AG09319 (cell line): Measurements from ENCODE around the gene B3GNT8.

ENCODE experiments used
- DNase-seq: peaks from one replicate; pipeline ENCODE4 v3.0.0-alpha.2; 2010; ENCODE audit warnings: low read depth; ENCODE audit errors: extremely low read depth
- TF ChIP-seq, protein P1 (sequence below): IDR thresholded peaks from 2 replicates; pipeline ENCODE4 v1.5.1; 2011; ENCODE audit warnings: low read depth, mild to moderate bottlenecking, inconsistent platforms, low read length, moderate library complexity

The B3GNT8 gene

DNA sequence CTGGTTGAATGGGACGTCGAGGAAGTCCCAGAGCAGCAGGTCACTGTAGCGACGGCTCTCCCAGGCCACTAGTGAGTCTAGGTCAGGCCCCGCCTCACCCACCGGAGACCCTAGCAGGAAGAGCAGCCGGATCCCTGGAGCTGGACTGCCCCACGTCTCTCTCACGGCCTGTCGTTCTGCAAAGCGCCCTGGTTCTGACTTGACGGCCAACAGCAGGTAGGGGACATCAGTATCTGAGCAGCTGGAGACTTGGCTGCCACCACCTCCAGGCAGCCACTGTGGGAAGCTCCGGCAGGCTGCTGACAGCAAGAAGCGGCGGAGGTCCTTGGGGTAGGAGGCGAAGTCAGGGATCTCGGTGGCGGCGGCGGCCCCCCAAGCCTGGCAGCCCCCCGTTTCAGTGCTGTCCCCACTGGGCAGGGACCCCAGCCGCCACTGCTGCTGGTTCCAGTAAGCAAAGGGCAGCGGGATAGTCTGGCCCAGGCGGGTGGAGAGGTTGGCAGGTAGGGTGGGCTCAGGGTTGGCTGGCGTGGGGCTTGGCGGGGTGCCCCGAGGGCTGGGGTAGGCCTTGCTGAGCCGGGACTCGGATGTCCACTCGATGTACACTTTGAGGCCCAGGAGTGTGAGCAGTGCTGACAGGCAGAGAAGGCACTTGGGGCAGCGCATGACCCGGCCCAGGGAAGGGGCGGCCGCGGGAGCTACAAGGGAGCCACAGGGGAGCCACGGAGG is 895 bp downstream of the B3GNT8 start:
- TF ChIP-seq, protein P1, sequence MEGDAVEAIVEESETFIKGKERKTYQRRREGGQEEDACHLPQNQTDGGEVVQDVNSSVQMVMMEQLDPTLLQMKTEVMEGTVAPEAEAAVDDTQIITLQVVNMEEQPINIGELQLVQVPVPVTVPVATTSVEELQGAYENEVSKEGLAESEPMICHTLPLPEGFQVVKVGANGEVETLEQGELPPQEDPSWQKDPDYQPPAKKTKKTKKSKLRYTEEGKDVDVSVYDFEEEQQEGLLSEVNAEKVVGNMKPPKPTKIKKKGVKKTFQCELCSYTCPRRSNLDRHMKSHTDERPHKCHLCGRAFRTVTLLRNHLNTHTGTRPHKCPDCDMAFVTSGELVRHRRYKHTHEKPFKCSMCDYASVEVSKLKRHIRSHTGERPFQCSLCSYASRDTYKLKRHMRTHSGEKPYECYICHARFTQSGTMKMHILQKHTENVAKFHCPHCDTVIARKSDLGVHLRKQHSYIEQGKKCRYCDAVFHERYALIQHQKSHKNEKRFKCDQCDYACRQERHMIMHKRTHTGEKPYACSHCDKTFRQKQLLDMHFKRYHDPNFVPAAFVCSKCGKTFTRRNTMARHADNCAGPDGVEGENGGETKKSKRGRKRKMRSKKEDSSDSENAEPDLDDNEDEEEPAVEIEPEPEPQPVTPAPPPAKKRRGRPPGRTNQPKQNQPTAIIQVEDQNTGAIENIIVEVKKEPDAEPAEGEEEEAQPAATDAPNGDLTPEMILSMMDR, result no peak
- DNase-seq, result no peak

DNA sequence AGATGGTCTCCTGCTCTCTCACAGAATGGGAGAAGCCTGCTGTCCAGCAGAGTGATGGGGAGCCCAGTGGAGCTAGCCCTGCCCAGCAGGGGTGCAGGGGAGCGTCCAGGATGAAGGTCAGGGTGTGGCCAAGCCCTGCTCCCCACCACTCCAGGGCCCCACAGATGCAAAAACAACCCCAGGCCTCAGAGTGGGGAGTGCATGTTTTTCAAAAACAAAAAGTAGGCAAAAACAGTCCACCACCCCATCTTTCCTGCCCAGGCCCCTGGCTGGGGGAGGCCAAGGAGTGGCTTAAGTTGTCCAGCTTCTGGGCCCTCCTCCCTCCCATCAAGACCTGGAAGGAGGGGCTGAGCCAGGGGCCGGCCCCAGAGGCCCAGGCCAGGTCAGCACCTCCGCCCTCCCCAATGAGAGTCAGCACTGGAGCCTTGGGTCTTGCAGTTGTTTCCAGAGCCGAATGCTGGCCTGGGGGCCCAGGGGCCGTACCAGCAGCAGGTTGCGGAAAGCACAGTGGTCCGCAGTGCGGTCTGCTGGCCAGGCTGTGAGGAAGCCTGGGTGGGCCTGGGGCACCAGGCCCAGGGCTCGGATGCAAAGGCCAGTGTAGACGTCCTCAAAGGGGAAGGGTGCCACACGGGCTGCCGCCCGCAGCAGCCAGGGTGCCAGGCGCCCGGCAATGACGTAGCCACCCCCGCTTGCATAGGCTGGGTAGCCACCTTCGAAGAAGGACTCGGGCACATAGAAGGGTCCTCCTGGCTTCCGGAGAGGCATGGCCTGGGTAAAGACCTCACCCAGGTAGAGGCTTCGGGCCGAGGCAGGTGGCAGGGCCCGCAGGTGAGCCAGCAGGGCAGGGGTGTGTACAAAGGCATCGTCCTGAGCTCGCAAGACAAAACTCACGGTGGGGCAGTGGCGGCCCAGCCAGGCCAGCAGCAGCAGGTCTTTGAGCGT is 1.7 kb downstream of the B3GNT8 start:
- TF ChIP-seq, protein P1, result no peak

DNA sequence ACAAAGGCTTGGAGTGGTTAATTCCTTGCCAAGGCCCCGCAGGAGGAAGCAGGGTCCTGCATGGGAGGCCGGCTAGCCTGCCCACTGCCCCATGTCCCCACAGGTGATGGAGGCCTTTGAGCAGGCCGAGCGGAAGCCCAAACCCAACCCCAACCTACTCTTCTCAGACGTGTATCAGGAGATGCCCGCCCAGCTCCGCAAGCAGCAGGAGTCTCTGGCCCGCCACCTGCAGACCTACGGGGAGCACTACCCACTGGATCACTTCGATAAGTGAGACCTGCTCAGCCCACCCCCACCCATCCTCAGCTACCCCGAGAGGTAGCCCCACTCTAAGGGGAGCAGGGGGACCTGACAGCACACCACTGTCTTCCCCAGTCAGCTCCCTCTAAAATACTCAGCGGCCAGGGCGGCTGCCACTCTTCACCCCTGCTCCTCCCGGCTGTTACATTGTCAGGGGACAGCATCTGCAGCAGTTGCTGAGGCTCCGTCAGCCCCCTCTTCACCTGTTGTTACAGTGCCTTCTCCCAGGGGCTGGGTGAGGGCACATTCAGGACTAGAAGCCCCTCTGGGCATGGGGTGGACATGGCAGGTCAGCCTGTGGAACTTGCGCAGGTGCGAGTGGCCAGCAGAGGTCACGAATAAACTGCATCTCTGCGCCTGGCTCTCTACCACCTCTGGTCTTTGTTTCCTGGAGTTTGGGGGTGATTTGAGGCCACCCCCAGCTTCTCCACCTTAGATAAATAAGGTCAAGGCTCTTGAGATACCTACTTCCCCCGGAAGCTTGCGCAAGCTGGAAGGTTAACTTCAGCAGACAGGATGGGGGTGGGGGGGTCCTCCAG is 2.6 kb downstream of the B3GNT8 start:
- DNase-seq, result no peak
- TF ChIP-seq, protein P1, result no peak

More for the DNA sequence above, 1.7 kb downstream of the B3GNT8 start:
- DNase-seq, result no peak

DNA sequence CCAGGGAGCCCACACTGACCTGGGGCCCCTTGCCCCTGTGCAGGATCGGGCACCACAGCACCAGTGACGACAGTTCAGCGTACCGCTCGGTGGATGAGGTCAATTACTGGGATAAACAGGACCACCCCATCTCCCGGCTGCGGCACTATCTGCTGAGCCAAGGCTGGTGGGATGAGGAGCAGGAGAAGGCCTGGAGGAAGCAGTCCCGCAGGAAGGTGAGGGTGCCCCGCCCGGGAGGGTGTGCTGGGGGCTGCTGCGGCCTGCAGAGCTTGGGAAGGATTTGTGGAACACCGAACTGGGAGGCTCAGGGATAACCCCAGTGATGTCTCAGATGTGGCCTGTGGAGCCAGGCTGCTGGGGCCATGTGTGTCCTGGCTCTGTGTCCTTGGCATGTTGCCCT is 4.2 kb downstream of the B3GNT8 start:
- TF ChIP-seq, protein P1, result no peak
- no peak for DNase-seq

DNA sequence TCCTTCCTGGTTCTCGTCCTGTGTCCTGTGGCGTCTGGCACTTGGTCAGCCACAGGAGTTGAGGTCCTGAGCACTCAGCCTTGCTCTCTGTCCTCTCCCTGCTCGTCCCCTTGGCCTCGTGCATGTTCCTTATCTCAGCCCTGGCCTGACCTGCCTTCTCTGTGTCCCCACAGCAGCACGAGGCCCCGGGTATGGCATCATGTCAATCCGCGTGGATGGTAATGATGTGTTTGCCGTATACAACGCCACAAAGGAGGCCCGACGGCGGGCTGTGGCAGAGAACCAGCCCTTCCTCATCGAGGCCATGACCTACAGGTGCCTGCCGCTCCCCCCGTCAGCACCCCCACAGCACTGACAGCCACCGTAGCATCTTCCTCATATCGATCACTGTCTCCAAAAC is 4.7 kb downstream of the B3GNT8 start:
- no peak for DNase-seq
- TF ChIP-seq, protein P1, result no peak

DNA sequence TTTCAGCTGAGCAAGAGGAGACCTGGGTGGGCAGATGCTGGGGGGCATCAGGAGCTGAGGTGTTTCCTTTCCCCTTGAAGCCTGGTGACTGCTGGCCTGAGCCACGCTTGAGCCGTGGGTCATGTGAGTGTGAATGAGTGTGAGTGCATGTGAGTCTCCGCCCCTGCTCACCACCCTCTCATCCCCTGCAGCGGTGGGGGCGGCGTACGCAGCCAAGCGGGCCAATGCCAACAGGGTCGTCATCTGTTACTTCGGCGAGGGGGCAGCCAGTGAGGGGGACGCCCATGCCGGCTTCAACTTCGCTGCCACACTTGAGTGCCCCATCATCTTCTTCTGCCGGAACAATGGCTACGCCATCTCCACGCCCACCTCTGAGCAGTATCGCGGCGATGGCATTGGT is 5.2 kb downstream of the B3GNT8 start:
- TF ChIP-seq, protein P1, result no peak
- DNase-seq, result no peak
